Neuronal stem cell (in vitro differentiated cells): ENCODE data around the gene GLYR1.

Experiments used
- DNase-seq: peaks from one replicate; pipeline ENCODE4 v3.0.0-alpha.2; 2013; ENCODE audit warnings: low spot score
- H2AFZ ChIP-seq: one replicate; pipeline ENCODE4 v1.6.1; 2013; ENCODE audit warnings: mild to moderate bottlenecking, low read length, inconsistent platforms
- H2AK5ac ChIP-seq: 2 replicates; pipeline ENCODE4 v1.6.1; 2013; ENCODE audit warnings: low read depth, mild to moderate bottlenecking, inconsistent platforms, low read length, moderate library complexity, mixed read lengths
- H2BK120ac ChIP-seq: 2 replicates; pipeline ENCODE4 v1.6.1; 2013; ENCODE audit warnings: low read depth, mild to moderate bottlenecking, inconsistent platforms, low read length, moderate library complexity, mixed read lengths
- H2BK12ac ChIP-seq: one replicate; pipeline ENCODE4 v1.6.1; 2013; ENCODE audit warnings: low read length, inconsistent platforms
- H2BK15ac ChIP-seq: 2 replicates; pipeline ENCODE4 v1.6.1; 2013; ENCODE audit warnings: mild to moderate bottlenecking, low read length, inconsistent platforms, mixed read lengths
- H2BK5ac ChIP-seq: one replicate; pipeline ENCODE4 v1.6.1; 2013; ENCODE audit warnings: inconsistent platforms, mild to moderate bottlenecking, low read length, moderate library complexity
- H3K14ac ChIP-seq: one replicate; pipeline ENCODE4 v1.6.1; 2013; ENCODE audit warnings: low read length, inconsistent platforms
- H3K18ac ChIP-seq: 2 replicates; pipeline ENCODE4 v1.6.1; 2013; ENCODE audit warnings: low read length, inconsistent platforms
- H3K23ac ChIP-seq: 2 replicates; pipeline ENCODE4 v1.6.1; 2013; ENCODE audit warnings: low read depth, mild to moderate bottlenecking, mixed read lengths, low read length, inconsistent platforms; ENCODE audit not compliant: poor library complexity
- H3K27ac ChIP-seq: replicated peaks from 3 replicates; pipeline ENCODE4 v1.5.1; 2013; ENCODE audit warnings: low read length, inconsistent platforms
- H3K27me3 ChIP-seq, 3 experiments: 2 replicates each; pipeline ENCODE4 v1.6.1; 2013; ENCODE audit warnings: low read length in 3 of 3, mild to moderate bottlenecking in 2 of 3, inconsistent platforms in 1 of 3, low read depth in 1 of 3, mixed read lengths in 1 of 3, moderate library complexity in 1 of 3; ENCODE audit not compliant: control insufficient read depth in 3 of 3, insufficient read depth in 3 of 3
- H3K36me3 ChIP-seq, 2 donors: replicated peaks in 1 of 2; 2 replicates each; pipeline ENCODE4 v1.6.1; 2013; ENCODE audit warnings: low read length in 2 of 2; ENCODE audit not compliant: control insufficient read depth in 2 of 2, insufficient read depth in 2 of 2
- H3K4ac ChIP-seq: 2 replicates; pipeline ENCODE4 v1.6.1; 2013; ENCODE audit warnings: inconsistent platforms, mild to moderate bottlenecking, low read length, moderate library complexity
- H3K4me1 ChIP-seq, 2 donors: 1 replicate in 1 of 2; 2 replicates in 1 of 2; pipeline ENCODE4 v1.6.1; 2013; ENCODE audit warnings: low read length in 2 of 2, low read depth in 1 of 2; ENCODE audit not compliant: control insufficient read depth in 2 of 2, insufficient read depth in 1 of 2
- H3K4me2 ChIP-seq: one replicate; pipeline ENCODE4 v1.6.1; 2013; ENCODE audit warnings: mild to moderate bottlenecking, low read length, inconsistent platforms; ENCODE audit not compliant: insufficient read depth, poor library complexity, severe bottlenecking
- H3K4me3 ChIP-seq, 2 donors: 2 replicates each; pipeline ENCODE4 v1.5.1; 2013; ENCODE audit warnings: low read length in 2 of 2, mild to moderate bottlenecking in 2 of 2, inconsistent platforms in 1 of 2, moderate library complexity in 1 of 2
- H3K79me1 ChIP-seq: one replicate; pipeline ENCODE4 v1.6.1; 2013; ENCODE audit warnings: low read depth, mild to moderate bottlenecking, inconsistent platforms, low read length, moderate library complexity
- H3K9ac ChIP-seq: one replicate; pipeline ENCODE4 v1.6.1; 2013; ENCODE audit warnings: mild to moderate bottlenecking, low read depth, low read length, inconsistent platforms; ENCODE audit not compliant: poor library complexity
- H3K9me3 ChIP-seq, 2 donors: replicated peaks in 1 of 2; 2 replicates each; pipeline versions ENCODE3 to v1.6.1; 2013; ENCODE audit warnings: low read length in 2 of 2, mild to moderate bottlenecking in 2 of 2, inconsistent platforms in 1 of 2, low read depth in 1 of 2, mixed read lengths in 1 of 2, moderate library complexity in 1 of 2; ENCODE audit not compliant: control insufficient read depth in 2 of 2, insufficient read depth in 1 of 2
- H4K8ac ChIP-seq: one replicate; pipeline ENCODE4 v1.6.1; 2013; ENCODE audit warnings: low read depth, mild to moderate bottlenecking, inconsistent platforms, low read length, moderate library complexity
- H4K91ac ChIP-seq: one replicate; pipeline ENCODE4 v1.6.1; 2013; ENCODE audit warnings: low read length, low read depth, mild to moderate bottlenecking, inconsistent platforms; ENCODE audit not compliant: poor library complexity
- WGBS, 2 donors: extraction: QIAGEN DNeasy Blood & Tissue Kit; methylation state at CpG; one replicate each; pipeline ENCODE4 v1.1.7; 2013; ENCODE audit warnings: missing lambda C conversion rate in 2 of 2, mixed read lengths in 1 of 2; ENCODE audit not compliant: insufficient read length in 2 of 2, insufficient replicate concordance in 1 of 2; ENCODE audit errors: extremely low coverage in 2 of 2; 5-methylcytosine and 5-hydroxymethylcytosine counted together

GLYR1 gene

GRCh38 chr16:4888428-4889135, 41.5 kb upstream of the GLYR1 start:
- no peak overlapping the region for H3K14ac ChIP-seq
- no peak for DNase-seq
- H3K4me3 ChIP-seq: no peak overlapping the region
- H2BK120ac ChIP-seq: no peak overlapping the region
- peaks cover 32 to 39% of the 10 kb centered on the region in 2 donors for H3K36me3 ChIP-seq
- H3K4me2 ChIP-seq: no peak overlapping the region
- no peak overlapping the region for H3K18ac ChIP-seq
- H3K27ac ChIP-seq: no peak overlapping the region
- no peak overlapping the region for H4K91ac ChIP-seq
- H2BK15ac ChIP-seq: no peak overlapping the region
- no peaks in the 10 kb centered on the region for H3K9me3 ChIP-seq
- WGBS, 2 donors: no CpG with 5 or more reads among the region's 9 CpGs
- no peaks in the 10 kb centered on the region for H3K4me1 ChIP-seq
- H4K8ac ChIP-seq: no peak overlapping the region
- no peak overlapping the region for H3K23ac ChIP-seq
- H2BK5ac ChIP-seq: no peak overlapping the region
- H3K27me3 ChIP-seq: no peaks in the 10 kb centered on the region
- peaks cover 3% of the 10 kb centered on the region for H3K79me1 ChIP-seq
- H2BK12ac ChIP-seq: no peak overlapping the region
- no peak overlapping the region for H3K9ac ChIP-seq
- H2AK5ac ChIP-seq: no peak overlapping the region
- H2AFZ ChIP-seq: no peak overlapping the region
- H3K4ac ChIP-seq: no peak overlapping the region

- Histone ChIP-seq H2BK5ac (no peak overlapping the region), H2BK12ac (no peak overlapping the region), H2BK15ac (no peak overlapping the region), H3K79me1 (peaks cover 3% of the 10 kb centered on the region), H3K4me2 (no peak overlapping the region), H3K36me3 (peaks cover 52 to 63% of the 10 kb centered on the region in 2 donors), H3K4me3 (no peak overlapping the region), H3K4ac (no peak overlapping the region), H3K4me1 (no peaks in the 10 kb centered on the region), H3K27me3 (no peaks in the 10 kb centered on the region), H2BK120ac (no peak overlapping the region), H2AK5ac (no peak overlapping the region), H3K9ac (no peak overlapping the region), H4K8ac (no peak overlapping the region), H3K18ac (no peak overlapping the region), H3K14ac (no peak overlapping the region), H2AFZ (no peak overlapping the region), H3K23ac (no peak overlapping the region), H3K9me3 (no peaks in the 10 kb centered on the region), H4K91ac (no peak overlapping the region), H3K27ac (no peak overlapping the region)
- no CpG with 5 or more reads among the region's 5 CpGs for WGBS, 2 donors
- DNase-seq: no peak
Measured at GRCh38 chr16:4886151-4886550, 39.1 kb upstream of the GLYR1 start.

- H3K18ac ChIP-seq: no peak overlapping the region
- H3K14ac ChIP-seq: peak overlapping the region; percentile 89
- H3K4me3 ChIP-seq: no peak overlapping the region
- peak overlapping the region; percentile 50 for H3K9ac ChIP-seq
- H3K4me1 ChIP-seq: no peaks in the 10 kb centered on the region
- peaks cover 57 to 72% of the 10 kb centered on the region in 2 donors for H3K36me3 ChIP-seq
- H3K4ac ChIP-seq: no peak overlapping the region
- peak overlapping the region; percentile 73 for H3K23ac ChIP-seq
- no peaks in the 10 kb centered on the region for H3K27me3 ChIP-seq
- no peak overlapping the region for H2BK120ac ChIP-seq
- H4K8ac ChIP-seq: no peak overlapping the region
- WGBS, 2 donors: no CpG with 5 or more reads among the region's 45 CpGs
- peaks cover 3% of the 10 kb centered on the region for H3K79me1 ChIP-seq
- H2BK5ac ChIP-seq: no peak overlapping the region
- H2AFZ ChIP-seq: no peak overlapping the region
- H2AK5ac ChIP-seq: peak overlapping the region; percentile 35
- H2BK15ac ChIP-seq: no peak overlapping the region
- no peak overlapping the region for H3K4me2 ChIP-seq
- no peak overlapping the region for H2BK12ac ChIP-seq
- no peak overlapping the region for H4K91ac ChIP-seq
- H3K9me3 ChIP-seq: no peaks in the 10 kb centered on the region
- DNase-seq: no peak
- no peak overlapping the region for H3K27ac ChIP-seq
Measured at GRCh38 chr16:4884972-4885874, 38.1 kb upstream of the GLYR1 start.

- Histone ChIP-seq H2AFZ (no peak overlapping the region), H4K8ac (no peak overlapping the region), H3K14ac (no peak overlapping the region), H3K27ac (no peak overlapping the region), H3K4ac (no peak overlapping the region), H3K23ac (no peak overlapping the region), H3K27me3 (no peaks in the 10 kb centered on the region), H3K36me3 (peaks cover 64 to 82% of the 10 kb centered on the region in 2 donors), H3K79me1 (peaks cover 3% of the 10 kb centered on the region), H2AK5ac (no peak overlapping the region), H2BK15ac (no peak overlapping the region), H2BK120ac (no peak overlapping the region), H2BK5ac (no peak overlapping the region), H3K9ac (no peak overlapping the region), H3K18ac (no peak overlapping the region), H4K91ac (no peak overlapping the region), H2BK12ac (no peak overlapping the region), H3K4me2 (no peak overlapping the region), H3K4me1 (no peaks in the 10 kb centered on the region), H3K9me3 (no peaks in the 10 kb centered on the region), H3K4me3 (no peak overlapping the region)
- no peak for DNase-seq
- no CpG with 5 or more reads among the region's 34 CpGs for WGBS, 2 donors
Measured at GRCh38 chr16:4884209-4884608, 37.1 kb upstream of the GLYR1 start.
